ENCODE results near the gene RTN3. TPM values are rescaled to one million over a fixed set of nuclear protein-coding genes. Genes with fewer than 3 reads are reported as not detected.

Gene RTN3
- total and polyA plus RNA-seq, 9 of the 15 experiments (the other 6 are each of a cell fraction or from before 2014, with no cell fraction given), result 41.6 to 169 (median 93.5) TPM

- TF ChIP-seq CHD7 (IDR thresholded peaks at IDR 0.05; ENCODE audit: low read depth, low read length) (no peak), NR4A1 (CRISPR knock-in tag; IDR thresholded peaks at IDR 0.05) (no peak), NR4A1 (tag; IDR thresholded peaks at IDR 0.05) (no peak), ZKSCAN1 (IDR thresholded peaks at IDR 0.05; ENCODE audit: low read depth, low read length) (no peak)
These were observed 80.8 kb downstream of the RTN3 start (continued) for GRCh38 chr11:63761931-63762653.

All from K562 (cell line).